Activated CD8-positive, alpha-beta T cell treated with anti-CD3 and anti-CD28 coated beads, Interleukin-2, amount 10 ng/mL, durations not matched to agents 7 days and 5 days (primary cell): ENCODE results near the gene FGFBP1. TPM values are rescaled to one million over a fixed set of nuclear protein-coding genes. Genes with fewer than 3 reads are reported as not detected.
"Not testable (repeated sequence)": the region's sequence is repeated elsewhere in the genome, so short reads cannot be mapped to it uniquely, and the experiment has no call there.

Experiments
- ATAC-seq: fragments of 150-1000 bp; cut with Tn5 transposase; one replicate; pipeline ENCODE4 v1.10.0; 2021; ENCODE audit warnings: moderate library complexity
- CTCF ChIA-PET: fragments of 350-600 bp; sonication (Branson Sonifier 250); formaldehyde crosslinking; loops from one replicate; lab custom pipeline; 2021; ENCODE audit warnings: antibody characterized with exemption; lab: Charles Lee
- POLR2A ChIA-PET: fragments of 350-600 bp; sonication (Branson Sonifier 250); formaldehyde crosslinking; loops from one replicate; lab custom pipeline; 2021; ENCODE audit warnings: antibody characterized with exemption; lab: Charles Lee
- DNase-seq: peaks from one replicate; pipeline ENCODE4 v3.0.0-alpha.2; 2020
- H3K27ac Mint-ChIP-seq: one replicate; pipeline ENCODE4 v1.8.0; 2021; ENCODE audit warnings: mild to moderate bottlenecking, mixed read lengths
- H3K27me3 Mint-ChIP-seq: one replicate; pipeline ENCODE4 v1.8.0; 2021; ENCODE audit warnings: low read depth, mixed read lengths
- H3K36me3 Mint-ChIP-seq: one replicate; pipeline ENCODE4 v1.8.0; 2021; ENCODE audit warnings: low read depth, mixed read lengths
- H3K4me1 Mint-ChIP-seq: one replicate; pipeline ENCODE4 v1.8.0; 2021; ENCODE audit warnings: low read depth, mixed read lengths
- H3K4me3 Mint-ChIP-seq: one replicate; pipeline ENCODE4 v1.8.0; 2021; ENCODE audit warnings: mild to moderate bottlenecking, mixed read lengths
- H3K9me3 Mint-ChIP-seq: one replicate; pipeline ENCODE4 v1.8.0; 2022; ENCODE audit warnings: mixed read lengths; ENCODE audit not compliant: insufficient read depth
- total RNA-seq, 2 experiments: library from RNA; stranded (reverse); gene quantifications; one replicate each; pipeline ENCODE4 v1.2.3, GENCODE V29; 2021

FGFBP1 gene
- total RNA-seq, 2 experiments from 2014 or later, result not detected

GRCh38 chr4:15925830-15926229, 12.7 kb downstream of the FGFBP1 start:
- no peaks in the 10 kb centered on the region for H3K36me3 Mint-ChIP-seq
- ATAC-seq, result no peak
- H3K4me1 Mint-ChIP-seq, result no peaks in the 10 kb centered on the region
- H3K27ac Mint-ChIP-seq, result no peak overlapping the region
- POLR2A ChIA-PET, result no interaction called here
- no peak overlapping the region for H3K4me3 Mint-ChIP-seq
- H3K27me3 Mint-ChIP-seq, result peaks cover 22% of the 10 kb centered on the region
- no peaks in the 10 kb centered on the region for H3K9me3 Mint-ChIP-seq
- CTCF ChIA-PET, result interaction anchor here (1.3 to 2.5 kb wide), 2 partner anchors 43 to 339 kb away, joined by 3 to 12 read pairs; no protein-coding TSS in a partner anchor
- DNase-seq, result no peak

DNA sequence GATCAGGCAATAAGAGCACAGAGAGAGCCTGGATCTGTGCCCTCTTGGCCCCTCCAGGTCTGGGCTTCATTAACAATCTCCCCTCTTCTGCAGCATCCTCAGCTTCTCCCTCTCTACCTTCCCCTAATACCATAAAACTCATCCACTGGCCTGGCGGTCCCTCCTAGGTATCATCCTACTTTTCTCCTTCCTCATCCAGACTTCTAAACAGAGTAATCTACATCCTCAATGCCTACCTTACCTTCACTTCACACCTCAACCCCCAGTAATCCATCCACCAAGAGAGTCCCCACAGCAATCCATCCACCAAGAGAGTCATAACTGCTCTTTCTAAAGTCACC, 17.0 kb downstream of the FGFBP1 start:
- Mint-ChIP-seq H3K36me3 (no peaks in the 10 kb centered on the region), H3K27me3 (peaks cover 27% of the 10 kb centered on the region), H3K27ac (no peak overlapping the region), H3K4me3 (no peak overlapping the region), H3K9me3 (no peaks in the 10 kb centered on the region), H3K4me1 (no peaks in the 10 kb centered on the region)
- POLR2A ChIA-PET, result no interaction called here
- CTCF ChIA-PET, result interaction anchor here (1.8 kb wide), 1 partner anchor 39 kb away, joined by 5 read pairs; no protein-coding TSS in a partner anchor
- ATAC-seq (no peak), DNase-seq (no peak)

GRCh38 chr4:15920723-15921591, 17.6 kb downstream of the FGFBP1 start:
- peaks cover 27% of the 10 kb centered on the region for H3K27me3 Mint-ChIP-seq
- ChIA-PET CTCF (interaction anchor here (1.8 kb wide), 1 partner anchor 38 kb away, joined by 5 read pairs; no protein-coding TSS in a partner anchor), POLR2A (no interaction called here)
- H3K36me3 Mint-ChIP-seq, result no peaks in the 10 kb centered on the region
- no peaks in the 10 kb centered on the region for H3K4me1 Mint-ChIP-seq
- no peak for ATAC-seq
- no peak overlapping the region for H3K27ac Mint-ChIP-seq
- no peaks in the 10 kb centered on the region for H3K9me3 Mint-ChIP-seq
- no peak overlapping the region for H3K4me3 Mint-ChIP-seq
- no peak for DNase-seq

DNA sequence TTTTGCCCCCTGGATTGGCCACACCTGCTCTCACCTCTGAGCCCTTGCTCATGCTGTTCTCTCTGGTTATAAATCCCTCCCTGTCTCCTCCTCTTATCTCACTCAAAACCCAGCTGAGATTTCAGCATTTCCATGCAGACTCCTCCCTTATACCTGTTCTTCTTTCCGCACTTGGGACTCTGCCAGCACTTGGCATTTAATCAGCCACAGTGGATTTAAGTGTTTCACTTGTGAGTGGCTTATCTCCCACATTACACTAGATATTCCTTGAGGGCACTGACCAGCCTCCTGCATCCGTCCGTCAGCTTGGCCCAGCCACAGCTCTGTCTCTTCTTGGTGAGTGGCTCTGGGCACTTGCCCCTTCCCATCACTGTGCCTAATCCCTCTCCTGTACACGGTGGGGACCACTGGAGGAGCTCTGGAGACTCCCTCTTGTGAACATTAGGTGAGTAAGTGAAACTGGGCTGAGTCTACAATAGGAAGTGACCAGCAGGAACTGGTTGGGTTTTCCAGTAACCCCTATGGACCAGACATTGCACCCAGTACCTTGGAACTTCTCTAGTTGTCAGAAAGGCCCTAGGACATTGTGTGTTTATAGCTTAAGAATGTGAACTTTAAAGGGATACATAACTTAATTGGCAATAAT, 19.9 kb downstream of the FGFBP1 start:
- H3K27me3 Mint-ChIP-seq, result peaks cover 19% of the 10 kb centered on the region
- CTCF ChIA-PET, result interaction anchor here (0.7 kb wide), 1 partner anchor 36 kb away, joined by 4 read pairs; no protein-coding TSS in a partner anchor
- H3K36me3 Mint-ChIP-seq, result no peaks in the 10 kb centered on the region

GRCh38 chr4:15917297-15917696, 21.2 kb downstream of the FGFBP1 start:
- Mint-ChIP-seq H3K27me3 (peaks cover 15% of the 10 kb centered on the region), H3K36me3 (no peaks in the 10 kb centered on the region), H3K9me3 (no peaks in the 10 kb centered on the region), H3K4me3 (no peak overlapping the region), H3K27ac (no peak overlapping the region), H3K4me1 (peaks cover 11% of the 10 kb centered on the region)
- POLR2A ChIA-PET, result no interaction called here
- ATAC-seq (no peak), DNase-seq (no peak)
- CTCF ChIA-PET, result no interaction called here

More for the DNA sequence above, 19.9 kb downstream of the FGFBP1 start:
- DNase-seq (no peak), ATAC-seq (no peak)
- Mint-ChIP-seq H3K4me3 (no peak overlapping the region), H3K9me3 (no peaks in the 10 kb centered on the region), H3K27ac (no peak overlapping the region), H3K4me1 (peaks cover 11% of the 10 kb centered on the region)
- POLR2A ChIA-PET, result no interaction called here

- H3K4me1 Mint-ChIP-seq, result peaks cover 11% of the 10 kb centered on the region
- H3K27ac Mint-ChIP-seq, H3K9me3 Mint-ChIP-seq, POLR2A ChIA-PET, H3K27me3 Mint-ChIP-seq, DNase-seq, CTCF ChIA-PET, H3K36me3 Mint-ChIP-seq, ATAC-seq, H3K4me3 Mint-ChIP-seq: not testable (repeated sequence)
Measured at GRCh38 chr4:15916358-15916757, 22.2 kb downstream of the FGFBP1 start.

DNA sequence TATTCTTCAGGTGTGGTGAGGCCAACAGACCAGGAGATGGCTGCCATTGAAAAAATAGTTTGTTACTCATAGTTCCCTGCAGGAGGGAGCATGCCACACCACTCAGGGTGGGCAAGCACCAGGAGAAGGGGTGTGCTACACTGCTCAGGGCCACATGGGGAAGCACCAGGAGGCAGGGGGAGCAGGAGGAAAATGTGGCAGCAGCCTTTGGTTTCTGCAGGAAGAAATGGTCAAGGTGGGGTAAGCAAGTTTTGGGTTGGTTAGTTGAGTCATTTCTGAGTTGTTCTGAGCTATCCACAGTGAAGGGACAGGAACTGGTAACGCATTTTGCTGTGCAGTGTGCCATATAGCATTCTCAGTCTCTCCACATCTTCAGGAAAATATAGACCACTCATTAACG, 23.8 kb downstream of the FGFBP1 start:
- Mint-ChIP-seq H3K27me3 (peaks cover 8% of the 10 kb centered on the region), H3K4me1 (peaks cover 11% of the 10 kb centered on the region), H3K9me3 (no peaks in the 10 kb centered on the region), H3K27ac (no peak overlapping the region), H3K4me3 (no peak overlapping the region), H3K36me3 (no peaks in the 10 kb centered on the region)
- POLR2A ChIA-PET, result no interaction called here
- CTCF ChIA-PET, result no interaction called here
- ATAC-seq (no peak), DNase-seq (no peak)

DNA sequence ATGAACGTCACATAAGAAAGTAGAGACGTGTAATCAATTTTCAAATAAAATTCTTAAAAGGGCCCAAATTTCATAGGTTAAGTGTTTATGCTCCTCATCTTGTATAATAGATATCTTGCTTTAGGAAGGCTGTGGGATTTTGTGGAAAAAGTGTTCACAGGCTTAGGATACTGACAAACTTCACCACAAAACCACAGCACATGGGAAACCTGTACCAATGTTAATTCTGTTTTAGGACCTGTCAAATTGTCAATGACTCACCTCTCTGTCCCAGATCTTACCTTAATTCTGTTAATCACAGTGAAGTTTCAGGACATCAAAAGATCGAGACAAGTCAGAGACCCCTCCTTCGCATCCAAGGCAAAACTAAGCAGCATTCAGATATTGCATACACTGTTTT, 24.2 kb downstream of the FGFBP1 start:
- no peak overlapping the region for H3K4me3 Mint-ChIP-seq
- CTCF ChIA-PET, result interaction anchor here (0.8 kb wide), 1 partner anchor 31 kb away, joined by 3 read pairs; no protein-coding TSS in a partner anchor
- POLR2A ChIA-PET, result no interaction called here
- H3K36me3 Mint-ChIP-seq, result no peaks in the 10 kb centered on the region
- no peak for ATAC-seq
- no peak for DNase-seq
- H3K27me3 Mint-ChIP-seq, result peaks cover 8% of the 10 kb centered on the region
- H3K4me1 Mint-ChIP-seq, result peaks cover 11% of the 10 kb centered on the region
- no peak overlapping the region for H3K27ac Mint-ChIP-seq
- no peaks in the 10 kb centered on the region for H3K9me3 Mint-ChIP-seq

GRCh38 chr4:15913631-15913970, 24.9 kb downstream of the FGFBP1 start:
- no peak overlapping the region for H3K4me3 Mint-ChIP-seq
- DNase-seq (no peak), ATAC-seq (no peak)
- no peak overlapping the region for H3K27ac Mint-ChIP-seq
- ChIA-PET CTCF (interaction anchor here (0.8 to 1.0 kb wide), 2 partner anchors 10 to 30 kb away, joined by 3 read pairs; no protein-coding TSS in a partner anchor), POLR2A (no interaction called here)
- H3K9me3 Mint-ChIP-seq, result peaks cover 4% of the 10 kb centered on the region
- no peaks in the 10 kb centered on the region for H3K36me3 Mint-ChIP-seq
- peaks cover 6% of the 10 kb centered on the region for H3K27me3 Mint-ChIP-seq
- peaks cover 11% of the 10 kb centered on the region for H3K4me1 Mint-ChIP-seq

DNA sequence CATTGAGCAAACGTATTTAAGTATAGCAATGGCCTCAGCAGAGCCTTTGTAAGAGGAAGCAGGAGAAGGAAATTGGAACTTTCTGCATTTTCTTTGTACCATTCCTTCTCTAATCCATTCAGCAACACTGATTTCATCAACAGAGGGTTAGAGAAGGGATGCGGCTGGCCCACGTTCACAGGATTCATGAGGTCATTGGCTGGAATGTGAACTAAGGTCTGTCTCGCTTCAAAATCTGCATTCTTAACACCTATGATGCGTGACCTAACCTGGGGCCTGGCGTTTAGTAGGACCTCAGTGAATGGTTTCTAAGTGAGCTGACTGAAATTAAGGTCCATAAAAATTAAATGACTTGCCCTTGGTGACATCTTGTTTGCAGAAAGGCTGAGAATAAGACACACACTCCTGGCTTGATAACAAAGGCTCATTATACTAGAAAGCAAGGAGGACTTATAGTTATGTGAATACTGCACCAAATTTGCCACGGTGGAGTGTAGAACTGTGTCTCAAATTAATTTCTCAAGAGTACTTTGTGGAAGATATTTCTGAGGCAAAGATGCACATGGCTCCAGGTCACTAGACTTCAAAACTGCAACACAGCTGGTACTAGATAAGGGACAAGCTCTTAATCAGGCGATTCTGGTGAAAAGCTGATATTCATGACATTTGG, 25.4 kb downstream of the FGFBP1 start:
- Mint-ChIP-seq H3K4me1 (peaks cover 11% of the 10 kb centered on the region), H3K9me3 (peaks cover 4% of the 10 kb centered on the region), H3K4me3 (no peak overlapping the region), H3K36me3 (no peaks in the 10 kb centered on the region), H3K27ac (no peak overlapping the region), H3K27me3 (peaks cover 9% of the 10 kb centered on the region)
- ChIA-PET POLR2A (no interaction called here), CTCF (interaction anchor here (0.8 to 1.0 kb wide), 2 partner anchors 9 to 30 kb away, joined by 3 read pairs; no protein-coding TSS in a partner anchor)
- no peak for ATAC-seq
- DNase-seq, result no peak

GRCh38 chr4:15912236-15912635, 26.3 kb downstream of the FGFBP1 start:
- no peak overlapping the region for H3K4me3 Mint-ChIP-seq
- CTCF ChIA-PET, result interaction anchor here (1.4 kb wide), 1 partner anchor 89 kb away, joined by 3 read pairs; no protein-coding TSS in a partner anchor
- no peaks in the 10 kb centered on the region for H3K36me3 Mint-ChIP-seq
- peaks cover 11% of the 10 kb centered on the region for H3K4me1 Mint-ChIP-seq
- no peak for DNase-seq
- POLR2A ChIA-PET, result no interaction called here
- H3K27me3 Mint-ChIP-seq, result peaks cover 9% of the 10 kb centered on the region
- ATAC-seq, result no peak
- H3K27ac Mint-ChIP-seq, result no peak overlapping the region
- peaks cover 4% of the 10 kb centered on the region for H3K9me3 Mint-ChIP-seq
